Brain microvascular endothelial cell (primary cell): ENCODE data around the gene MAGEA11.
"Not testable (repeated sequence)": the region's sequence is repeated elsewhere in the genome, so short reads cannot be mapped to it uniquely, and the experiment has no call there.

Experiments used
- DNase-seq: peaks from one replicate; pipeline ENCODE4 v3.0.0-alpha.2; 2020
- H3K27ac ChIP-seq: fragments of 250-450 bp; sonication (Bioruptor Pico); 2 replicates; pipeline ENCODE4 v1.5.1; 2020; ENCODE audit warnings: mild to moderate bottlenecking, moderate library complexity
- H3K27me3 ChIP-seq: fragments of 250-450 bp; sonication (Bioruptor Pico); replicated peaks from 2 replicates; pipeline ENCODE4 v1.5.1; 2020; ENCODE audit warnings: mild to moderate bottlenecking
- H3K36me3 ChIP-seq: fragments of 250-450 bp; sonication (Bioruptor Pico); replicated peaks from 2 replicates; pipeline ENCODE4 v1.5.1; 2020; ENCODE audit warnings: mild to moderate bottlenecking
- H3K4me3 ChIP-seq: 2 replicates; pipeline ENCODE4 v1.5.1; 2011; ENCODE audit warnings: low read depth, mild to moderate bottlenecking, control low read depth, low read length, moderate library complexity
- CTCF ChIP-seq: IDR thresholded peaks from 2 replicates; pipeline ENCODE4 v1.5.1; 2011; ENCODE audit warnings: low read depth, mild to moderate bottlenecking, moderate library complexity, low read length, control low read depth, inconsistent platforms; ENCODE audit errors: missing control alignments
- in situ Hi-C: cut with HindIII; loops from 2 replicates; pipeline ENCODE4 v1.10.0; 2017; ENCODE audit warnings: low sequenced_read_pairs, low pct_ligation_motif_present

Gene MAGEA11

GRCh38 chrX:149711545-149712236 lies at the start of gene MAGEA11:
Gene MAGEA11, plus strand, starts transcription at chrX:149712060. Its CDS starts 1,100 bp downstream, at chrX:149713160.
- Histone ChIP-seq H3K36me3 (no peaks in the 10 kb centered on the region), H3K27ac (no peak within 1 kb of the TSS), H3K4me3 (no peak within 1 kb of the TSS), H3K27me3 (no peaks in the 10 kb centered on the region)
- in situ Hi-C loops, result no loop called here
- TF ChIP-seq CTCF, result no peak
- DNase-seq, result no peak

GRCh38 chrX:149675088-149675487 lies 36.8 kb upstream of the MAGEA11 start:
- DNase-seq, H3K27me3 ChIP-seq, in situ Hi-C loops, H3K27ac ChIP-seq, H3K4me3 ChIP-seq, H3K36me3 ChIP-seq: not testable (repeated sequence)

GRCh38 chrX:149675554-149675953 lies 36.3 kb upstream of the MAGEA11 start:
- H3K27me3 ChIP-seq, in situ Hi-C loops, H3K27ac ChIP-seq, DNase-seq, H3K4me3 ChIP-seq, H3K36me3 ChIP-seq: not testable (repeated sequence)

DNA sequence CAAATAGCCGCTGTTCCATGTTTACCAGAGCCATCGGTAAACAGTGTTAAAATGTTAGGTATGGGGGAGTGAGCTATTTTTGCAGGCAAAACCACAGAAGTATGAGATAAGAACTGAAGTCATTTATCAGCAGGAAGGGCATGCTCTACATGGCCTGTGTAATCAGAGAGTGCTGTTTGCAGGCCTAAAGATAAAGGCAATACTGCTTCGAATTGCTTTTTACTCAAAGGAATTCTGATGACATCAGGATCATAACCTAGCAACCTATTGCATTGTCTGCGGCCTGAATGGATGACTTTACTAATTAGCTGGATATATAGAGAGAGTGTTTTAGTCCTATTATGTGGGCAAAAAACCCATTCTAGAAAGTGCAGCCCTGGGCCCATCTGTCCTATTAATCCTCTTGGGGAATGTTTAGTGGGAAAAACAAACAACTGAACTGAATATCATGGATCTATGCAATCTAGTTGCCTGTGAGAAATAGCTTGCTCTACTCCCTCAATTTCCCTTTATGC lies 32.6 kb upstream of the MAGEA11 start:
- H3K27me3 ChIP-seq, H3K27ac ChIP-seq, in situ Hi-C loops, H3K36me3 ChIP-seq, H3K4me3 ChIP-seq, DNase-seq: not testable (repeated sequence)

DNA sequence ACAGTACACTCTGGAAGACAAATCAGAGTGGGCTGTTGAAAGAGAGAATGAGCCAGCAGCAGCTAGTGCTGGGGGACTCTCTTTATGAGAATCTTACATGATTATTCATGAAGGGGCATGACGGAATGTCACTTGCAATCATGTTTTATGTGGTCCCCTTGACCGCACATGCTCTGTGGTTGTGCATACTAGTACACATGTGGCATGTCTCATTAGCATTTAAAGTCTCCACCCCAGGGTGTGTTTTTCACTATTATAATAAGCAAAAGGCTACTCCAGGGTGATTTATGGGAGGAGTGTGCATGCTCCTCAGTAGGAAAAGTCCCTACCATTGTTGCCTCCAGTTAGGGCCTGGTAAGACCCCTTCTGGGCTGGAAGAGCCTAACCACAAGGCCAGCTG lies 30.7 kb upstream of the MAGEA11 start:
- in situ Hi-C loops, result no loop called here
- TF ChIP-seq CTCF, result no peak
- Histone ChIP-seq H3K27me3 (no peaks in the 10 kb centered on the region), H3K4me3 (no peak overlapping the region), H3K27ac (no peak overlapping the region), H3K36me3 (no peaks in the 10 kb centered on the region)
- DNase-seq, result no peak

DNA sequence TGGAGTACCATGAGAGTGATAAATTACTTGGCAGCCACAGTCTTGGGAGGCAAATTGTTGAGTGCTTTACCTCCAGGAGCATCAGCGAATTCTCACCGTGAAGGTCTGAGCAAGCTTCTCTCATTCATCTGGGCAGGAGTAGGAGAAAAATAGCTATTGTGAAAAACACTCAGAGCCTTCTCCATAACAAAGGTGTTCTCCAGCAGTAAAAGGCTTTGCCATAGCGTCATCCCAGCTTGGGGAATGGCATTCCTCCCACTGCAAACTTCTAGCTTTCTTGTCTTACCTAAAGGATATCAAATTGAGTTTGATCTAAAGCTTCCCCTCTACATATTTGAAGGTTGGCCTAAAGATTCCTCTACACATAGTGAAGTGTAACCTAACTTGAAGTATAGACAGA lies 29.8 kb upstream of the MAGEA11 start:
- Histone ChIP-seq H3K4me3 (no peak overlapping the region), H3K27ac (no peak overlapping the region), H3K27me3 (no peaks in the 10 kb centered on the region), H3K36me3 (no peaks in the 10 kb centered on the region)
- no peak for DNase-seq
- in situ Hi-C loops, result no loop called here
- TF ChIP-seq CTCF, result no peak

DNA sequence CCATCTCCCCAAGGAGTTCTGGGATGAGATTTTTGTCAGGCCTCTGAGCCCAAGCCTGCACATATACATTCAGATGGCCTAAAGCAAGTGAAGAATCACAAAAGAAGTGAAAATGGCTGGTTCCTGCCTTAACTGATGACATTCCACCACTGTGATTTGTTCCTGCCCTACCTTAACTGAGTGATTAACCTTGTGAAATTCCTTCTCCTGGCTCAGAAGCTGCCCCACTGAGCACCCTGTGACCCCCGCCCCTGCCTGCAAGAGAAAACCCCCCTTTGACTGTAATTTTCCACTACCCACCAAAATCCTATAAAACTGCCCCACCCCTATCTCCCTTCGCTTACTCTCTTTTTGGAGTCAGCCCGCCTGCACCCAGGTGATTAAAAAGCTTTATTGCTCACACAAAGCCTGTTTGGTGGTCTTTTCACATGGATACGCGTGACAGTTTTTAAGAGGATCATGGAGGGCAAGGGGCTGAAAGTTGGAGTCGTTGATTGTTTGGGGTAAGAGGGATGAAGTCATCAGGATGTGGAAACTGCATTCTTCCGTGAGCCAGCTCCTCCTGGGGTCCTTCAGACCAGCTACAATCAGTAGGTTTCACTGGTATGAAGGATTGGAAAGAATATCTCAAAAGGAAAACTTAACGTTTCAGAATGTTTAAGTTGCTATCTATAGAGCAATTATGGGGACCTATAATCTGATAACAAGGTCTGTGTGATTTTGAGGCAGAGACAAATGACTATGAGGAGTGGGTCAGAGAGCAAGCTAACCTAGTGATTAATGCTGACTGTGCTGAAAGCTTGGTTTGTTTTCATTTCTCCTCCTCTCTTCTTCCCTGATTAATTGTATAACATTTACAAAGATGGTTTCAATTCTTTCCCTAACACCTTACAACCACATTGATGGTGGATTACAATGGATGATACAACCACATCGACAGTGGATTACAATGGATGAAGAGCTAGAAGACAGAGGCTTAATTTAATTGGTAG lies 28.6 kb upstream of the MAGEA11 start:
- Histone ChIP-seq H3K27ac (no peak overlapping the region), H3K27me3 (no peaks in the 10 kb centered on the region), H3K4me3 (no peak overlapping the region), H3K36me3 (no peaks in the 10 kb centered on the region)
- no peak for TF ChIP-seq CTCF
- in situ Hi-C loops, result no loop called here
- DNase-seq, result no peak
